HG02623 (cell line): ENCODE measurements around the gene MOGAT3.
"Not testable (repeated sequence)": the region's sequence is repeated elsewhere in the genome, so short reads cannot be mapped to it uniquely, and the experiment has no call there.

Experiments
- ATAC-seq: cut with Tn5 transposase; IDR thresholded peaks from one replicate; pipeline ENCODE4 v1.9.1; 2021; ENCODE audit warnings: moderate library complexity; ENCODE audit not compliant: unreplicated experiment

Gene MOGAT3

GRCh38 chr7:101205901-101206664 lies 5.2 kb upstream of the MOGAT3 start:
- ATAC-seq: no peak

GRCh38 chr7:101203740-101204738 lies 3.2 kb upstream of the MOGAT3 start:
- ATAC-seq: not testable (repeated sequence)

- no peak for ATAC-seq
Observed at GRCh38 chr7:101202603-101202918, 1.7 kb upstream of the MOGAT3 start.

- no peak for ATAC-seq
Observed at GRCh38 chr7:101201695-101202602, 1.1 kb upstream of the MOGAT3 start.

GRCh38 chr7:101200504-101200861 lies 353 bp downstream of the MOGAT3 start:
- no peak for ATAC-seq

GRCh38 chr7:101199522-101199921 lies 1.3 kb downstream of the MOGAT3 start:
- ATAC-seq: not testable (repeated sequence)

GRCh38 chr7:101198476-101198875 lies 2.4 kb downstream of the MOGAT3 start:
- ATAC-seq: no peak

GRCh38 chr7:101197991-101198390 lies 2.8 kb downstream of the MOGAT3 start:
- no peak for ATAC-seq

- no peak for ATAC-seq
Observed at GRCh38 chr7:101195884-101196283, 5.0 kb downstream of the MOGAT3 start.

GRCh38 chr7:101189109-101189508 lies 11.7 kb downstream of the MOGAT3 start:
- ATAC-seq: no peak

GRCh38 chr7:101186844-101187428 lies 13.9 kb downstream of the MOGAT3 start:
- no peak for ATAC-seq

GRCh38 chr7:101186194-101186593 lies 14.6 kb downstream of the MOGAT3 start:
- ATAC-seq: no peak

GRCh38 chr7:101185258-101185839 lies 15.5 kb downstream of the MOGAT3 start:
- no peak for ATAC-seq

GRCh38 chr7:101180130-101180755 lies 20.6 kb downstream of the MOGAT3 start, which contains the start of gene NAT16:
Gene NAT16, minus strand, starts transcription at chr7:101180293. Its CDS starts 5,486 bp downstream, at chr7:101174807.
- ATAC-seq: no peak

GRCh38 chr7:101179713-101180112 lies 21.1 kb downstream of the MOGAT3 start:
- no peak for ATAC-seq

- no peak for ATAC-seq
Observed at GRCh38 chr7:101179117-101179516, 21.7 kb downstream of the MOGAT3 start.

GRCh38 chr7:101177644-101178043 lies 23.2 kb downstream of the MOGAT3 start:
- no peak for ATAC-seq

- no peak for ATAC-seq
Observed at GRCh38 chr7:101175664-101176063, 25.2 kb downstream of the MOGAT3 start.

- ATAC-seq: no peak
Observed at GRCh38 chr7:101174322-101174854, 26.4 kb downstream of the MOGAT3 start.
